Liver (tissue), 3 donors: Measurements from ENCODE around the gene ZFAND3.

Source experiments
- CTCF ChIP-seq: fragments of 150-350 bp; IDR thresholded peaks from 2 replicates; pipeline ENCODE4 v1.5.1; 2017; ENCODE audit warnings: improper control_type of control experiment, low read depth, low read length; ENCODE audit not compliant: missing input control
- HNF4A ChIP-seq, 2 donors: conservative IDR thresholded peaks; 2 replicates each; pipeline ENCODE4 v1.6.1; 2016; ENCODE audit warnings: antibody characterized with exemption in 2 of 2, mild to moderate bottlenecking in 2 of 2
- JUND ChIP-seq, 2 donors: IDR thresholded peaks; 2 replicates each; pipeline ENCODE4 v1.6.1; 2016; ENCODE audit warnings: antibody characterized with exemption in 2 of 2
- RAD21 ChIP-seq, 2 donors: IDR thresholded peaks; 2 replicates each; pipeline ENCODE4 v1.6.1; 2016; ENCODE audit warnings: antibody characterized with exemption in 2 of 2, mild to moderate bottlenecking in 2 of 2
- SP1 ChIP-seq: IDR thresholded peaks from 2 replicates; pipeline ENCODE4 v1.6.1; 2018; ENCODE audit warnings: antibody characterized with exemption, mild to moderate bottlenecking
- TAF1 ChIP-seq: conservative IDR thresholded peaks from 2 replicates; pipeline ENCODE4 v1.6.1; 2016; ENCODE audit warnings: antibody characterized with exemption, mild to moderate bottlenecking
- donor health status: healthy.
- donor health status: healthy.

- no peak for TF ChIP-seq TAF1
- no peak for TF ChIP-seq CTCF
- TF ChIP-seq RAD21 (IDR thresholded peaks at IDR 0.05), result no peak
- TF ChIP-seq JUND (IDR thresholded peaks at IDR 0.05), result no peak
- TF ChIP-seq SP1, result no peak
- TF ChIP-seq HNF4A (conservative IDR thresholded peaks at IDR 0.05), result no peak
Measured at GRCh38 chr6:38088010-38088409, 268.5 kb downstream of the ZFAND3 start.
